Measurements from ENCODE around the gene KSR2.

The KSR2 gene

DNA sequence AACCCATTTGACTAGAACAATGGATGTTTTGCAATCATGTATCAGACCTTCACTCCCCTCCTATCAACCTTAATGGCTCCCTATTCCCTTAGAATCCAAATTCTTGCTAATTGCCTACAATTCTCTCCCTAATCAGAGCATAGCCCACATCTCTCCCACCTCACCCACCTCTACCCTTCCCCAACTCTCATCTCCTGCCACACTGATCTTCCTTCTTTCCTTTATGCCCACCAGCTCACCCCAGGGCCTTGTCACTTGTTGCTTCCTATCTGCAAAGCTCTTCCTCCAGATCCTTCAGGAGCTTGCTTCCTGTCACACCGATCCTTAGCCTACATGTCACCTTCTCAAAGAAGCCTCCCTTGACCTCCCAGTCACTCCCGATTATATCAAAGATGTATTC, 177.8 kb downstream of the KSR2 start:
- H3K79me2 ChIP-seq (ENCODE audit: control insufficient read depth, low read length) = no peaks in the 10 kb centered on the region
- H3F3A ChIP-seq (ENCODE audit: control insufficient read depth, insufficient read depth) = peaks cover 5% of the 10 kb centered on the region; the same call in 1 of the 2 replicates
- no peak overlapping the region for H3K4me3 ChIP-seq (ENCODE audit: low read length)
- no peaks in the 10 kb centered on the region for H3K27me3 ChIP-seq (ENCODE audit: control insufficient read depth, low read length)
- H3K9me3 ChIP-seq (ENCODE audit: control insufficient read depth, insufficient read depth, low read length) = peaks cover 21% of the 10 kb centered on the region
- no peak overlapping the region for H3K4me2 ChIP-seq (ENCODE audit: low read length)
- no peaks in the 10 kb centered on the region for H4K20me1 ChIP-seq (ENCODE audit: control insufficient read depth, insufficient read depth, low read depth, low read length)
- H3K36me3 ChIP-seq (ENCODE audit: control insufficient read depth, low read length) = no peaks in the 10 kb centered on the region
- H3K4me1 ChIP-seq (ENCODE audit: control insufficient read depth, low read length) = no peaks in the 10 kb centered on the region
- no peak overlapping the region for H3K27ac ChIP-seq (ENCODE audit: low read depth, low read length)
- no peaks in the 10 kb centered on the region for H3K9me2 ChIP-seq (replicated peaks; ENCODE audit: control insufficient read depth, low read length)
- TF ChIP-seq, protein P1, sequence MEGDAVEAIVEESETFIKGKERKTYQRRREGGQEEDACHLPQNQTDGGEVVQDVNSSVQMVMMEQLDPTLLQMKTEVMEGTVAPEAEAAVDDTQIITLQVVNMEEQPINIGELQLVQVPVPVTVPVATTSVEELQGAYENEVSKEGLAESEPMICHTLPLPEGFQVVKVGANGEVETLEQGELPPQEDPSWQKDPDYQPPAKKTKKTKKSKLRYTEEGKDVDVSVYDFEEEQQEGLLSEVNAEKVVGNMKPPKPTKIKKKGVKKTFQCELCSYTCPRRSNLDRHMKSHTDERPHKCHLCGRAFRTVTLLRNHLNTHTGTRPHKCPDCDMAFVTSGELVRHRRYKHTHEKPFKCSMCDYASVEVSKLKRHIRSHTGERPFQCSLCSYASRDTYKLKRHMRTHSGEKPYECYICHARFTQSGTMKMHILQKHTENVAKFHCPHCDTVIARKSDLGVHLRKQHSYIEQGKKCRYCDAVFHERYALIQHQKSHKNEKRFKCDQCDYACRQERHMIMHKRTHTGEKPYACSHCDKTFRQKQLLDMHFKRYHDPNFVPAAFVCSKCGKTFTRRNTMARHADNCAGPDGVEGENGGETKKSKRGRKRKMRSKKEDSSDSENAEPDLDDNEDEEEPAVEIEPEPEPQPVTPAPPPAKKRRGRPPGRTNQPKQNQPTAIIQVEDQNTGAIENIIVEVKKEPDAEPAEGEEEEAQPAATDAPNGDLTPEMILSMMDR (IDR thresholded peaks at IDR 0.05; ENCODE audit: low read depth, low read length, poor library complexity, severe bottlenecking) = no peak
- no peak for TF ChIP-seq EZH2phosphoT487 (IDR thresholded peaks at IDR 0.05; ENCODE audit: borderline replicate concordance, low read length)

DNA sequence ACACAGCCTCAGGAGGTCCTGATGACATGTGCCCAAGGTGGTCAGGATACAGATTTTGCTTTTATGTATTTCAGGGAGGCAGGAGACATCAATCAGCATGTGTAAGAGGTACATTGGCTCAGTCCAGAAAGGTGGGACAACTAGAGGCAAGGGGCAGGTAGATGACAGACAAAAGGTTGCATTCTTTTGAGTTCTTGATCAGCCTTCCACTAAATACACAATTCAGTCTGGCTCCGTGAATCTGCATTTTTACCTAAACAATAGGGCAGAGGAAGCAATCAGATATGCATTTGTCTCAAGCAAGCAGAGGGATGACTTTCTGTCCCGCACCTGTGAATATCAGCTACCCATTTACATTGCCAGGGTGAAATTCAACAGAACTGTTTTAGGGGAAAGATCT, 178.6 kb downstream of the KSR2 start:
- H3K4me3 ChIP-seq (ENCODE audit: low read length) = no peak overlapping the region
- no peaks in the 10 kb centered on the region for H3K27me3 ChIP-seq (ENCODE audit: control insufficient read depth, low read length)
- H3K9me2 ChIP-seq (replicated peaks; ENCODE audit: control insufficient read depth, low read length) = no peaks in the 10 kb centered on the region
- H3K4me1 ChIP-seq (ENCODE audit: control insufficient read depth, low read length) = no peaks in the 10 kb centered on the region
- no peaks in the 10 kb centered on the region for H3K79me2 ChIP-seq (ENCODE audit: control insufficient read depth, low read length)
- H3K4me2 ChIP-seq (ENCODE audit: low read length) = no peak overlapping the region
- H3K9me3 ChIP-seq (ENCODE audit: control insufficient read depth, insufficient read depth, low read length) = peaks cover 21% of the 10 kb centered on the region
- H3K27ac ChIP-seq (ENCODE audit: low read depth, low read length) = no peak overlapping the region
- H4K20me1 ChIP-seq (ENCODE audit: control insufficient read depth, insufficient read depth, low read depth, low read length) = no peaks in the 10 kb centered on the region
- TF ChIP-seq EZH2phosphoT487 (IDR thresholded peaks at IDR 0.05; ENCODE audit: borderline replicate concordance, low read length) = no peak
- TF ChIP-seq, protein P1 (IDR thresholded peaks at IDR 0.05; ENCODE audit: low read depth, low read length, poor library complexity, severe bottlenecking) = no peak
- H3F3A ChIP-seq (ENCODE audit: control insufficient read depth, insufficient read depth) = peaks cover 5% of the 10 kb centered on the region; the same call in 1 of the 2 replicates
- no peaks in the 10 kb centered on the region for H3K36me3 ChIP-seq (ENCODE audit: control insufficient read depth, low read length)

DNA sequence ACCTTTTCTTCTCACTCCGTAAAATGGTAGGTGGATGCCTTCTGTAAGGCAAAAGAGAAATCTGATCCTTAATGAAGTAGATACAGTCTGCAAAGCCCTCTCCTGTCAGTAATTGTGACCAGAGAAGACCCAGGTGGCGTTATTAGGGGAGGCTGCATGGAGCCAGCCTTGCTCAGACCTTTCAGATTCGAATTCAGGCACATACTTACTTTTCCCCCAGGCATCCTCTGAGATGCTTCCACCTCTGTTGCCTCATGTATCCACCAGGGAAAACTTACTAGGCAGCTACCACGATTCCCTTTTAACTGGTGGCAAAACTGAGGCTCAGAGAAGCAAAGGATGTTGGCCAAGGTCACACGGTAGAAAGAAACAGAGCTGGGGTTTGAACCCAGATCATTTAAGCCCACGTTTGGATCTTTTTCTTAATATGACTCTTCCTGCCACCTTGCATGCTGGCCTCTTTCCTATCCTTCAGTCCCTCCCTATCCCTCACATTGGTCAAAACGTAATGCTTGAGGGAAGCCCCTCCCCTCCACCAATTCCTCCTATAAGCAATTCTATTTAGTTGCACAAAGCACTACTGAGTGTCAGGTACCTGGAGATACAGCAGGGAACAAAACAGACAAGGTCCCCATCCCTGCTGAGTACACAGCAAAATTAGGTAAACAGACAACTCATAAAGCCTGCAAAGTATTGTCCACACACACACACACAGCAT, 179.4 kb downstream of the KSR2 start:
- H3F3A ChIP-seq (ENCODE audit: control insufficient read depth, insufficient read depth) = peaks cover 5% of the 10 kb centered on the region; the same call in 1 of the 2 replicates
- H3K4me1 ChIP-seq (ENCODE audit: control insufficient read depth, low read length) = no peaks in the 10 kb centered on the region
- no peak overlapping the region for H3K27ac ChIP-seq (ENCODE audit: low read depth, low read length)
- no peaks in the 10 kb centered on the region for H3K79me2 ChIP-seq (ENCODE audit: control insufficient read depth, low read length)
- H3K9me2 ChIP-seq (replicated peaks; ENCODE audit: control insufficient read depth, low read length) = no peaks in the 10 kb centered on the region
- peaks cover 18% of the 10 kb centered on the region for H3K9me3 ChIP-seq (ENCODE audit: control insufficient read depth, insufficient read depth, low read length)
- TF ChIP-seq, protein P1 (IDR thresholded peaks at IDR 0.05; ENCODE audit: low read depth, low read length, poor library complexity, severe bottlenecking) = no peak
- no peak for TF ChIP-seq EZH2phosphoT487 (IDR thresholded peaks at IDR 0.05; ENCODE audit: borderline replicate concordance, low read length)
- no peaks in the 10 kb centered on the region for H4K20me1 ChIP-seq (ENCODE audit: control insufficient read depth, insufficient read depth, low read depth, low read length)
- H3K4me3 ChIP-seq (ENCODE audit: low read length) = no peak overlapping the region
- no peaks in the 10 kb centered on the region for H3K36me3 ChIP-seq (ENCODE audit: control insufficient read depth, low read length)
- no peaks in the 10 kb centered on the region for H3K27me3 ChIP-seq (ENCODE audit: control insufficient read depth, low read length)
- H3K4me2 ChIP-seq (ENCODE audit: low read length) = no peak overlapping the region
